KMS-11 (cell line): ENCODE measurements around the gene ELOVL4.
A peak's percentile ranks its signal among the peaks of the same experiment; 100 is the strongest.

ENCODE experiments used
- H2AFZ ChIP-seq: fragments of 200-600 bp; sonication (generic); 2 replicates; pipeline ENCODE4 v1.6.1; 2016; ENCODE audit warnings: antibody characterized with exemption, mixed run types, low read depth
- H3K27ac ChIP-seq: fragments of 200-600 bp; sonication (generic); 2 replicates; pipeline ENCODE4 v1.6.1; 2016; ENCODE audit warnings: mild to moderate bottlenecking, mixed run types
- H3K27me3 ChIP-seq: fragments of 200-600 bp; sonication (generic); 2 replicates; pipeline ENCODE4 v1.6.1; 2017; ENCODE audit warnings: mild to moderate bottlenecking, low read depth, mixed run types, moderate library complexity; ENCODE audit not compliant: insufficient read depth
- H3K36me3 ChIP-seq: fragments of 200-600 bp; sonication (generic); 2 replicates; pipeline ENCODE4 v1.6.1; 2017; ENCODE audit warnings: mild to moderate bottlenecking, mixed run types; ENCODE audit not compliant: insufficient read depth
- H3K4me1 ChIP-seq: fragments of 200-600 bp; sonication (generic); 2 replicates; pipeline ENCODE4 v1.6.1; 2016; ENCODE audit warnings: mild to moderate bottlenecking, low read depth, mixed run types; ENCODE audit not compliant: poor library complexity, severe bottlenecking
- H3K4me2 ChIP-seq: fragments of 200-600 bp; sonication (generic); 2 replicates; pipeline ENCODE4 v1.7.0; 2016; ENCODE audit warnings: mild to moderate bottlenecking, mixed run types
- H3K4me3 ChIP-seq: fragments of 200-600 bp; sonication (generic); IDR thresholded peaks from 2 replicates; pipeline ENCODE4 v1.6.1; 2017; ENCODE audit warnings: low read depth, low read length, mixed read lengths; ENCODE audit not compliant: insufficient read depth
- H3K79me2 ChIP-seq: fragments of 200-600 bp; sonication (generic); 2 replicates; pipeline ENCODE4 v1.6.1; 2016; ENCODE audit warnings: low read depth, mixed run types; ENCODE audit not compliant: insufficient read depth
- H3K9ac ChIP-seq: fragments of 200-600 bp; sonication (generic); 2 replicates; pipeline ENCODE4 v1.6.1; 2016; ENCODE audit warnings: mild to moderate bottlenecking, mixed run types
- H4K20me1 ChIP-seq: fragments of 200-600 bp; sonication (generic); 2 replicates; pipeline ENCODE4 v1.6.1; 2016; ENCODE audit warnings: mild to moderate bottlenecking, mixed run types; ENCODE audit not compliant: insufficient read depth
- TF ChIP-seq, protein P1 (sequence below): fragments of 200-600 bp; sonication (generic); conservative IDR thresholded peaks from 2 replicates; pipeline ENCODE4 v1.6.1; 2017; ENCODE audit warnings: low read depth, mild to moderate bottlenecking, antibody characterized with exemption, low read length, moderate library complexity, mixed read lengths

The ELOVL4 gene

DNA sequence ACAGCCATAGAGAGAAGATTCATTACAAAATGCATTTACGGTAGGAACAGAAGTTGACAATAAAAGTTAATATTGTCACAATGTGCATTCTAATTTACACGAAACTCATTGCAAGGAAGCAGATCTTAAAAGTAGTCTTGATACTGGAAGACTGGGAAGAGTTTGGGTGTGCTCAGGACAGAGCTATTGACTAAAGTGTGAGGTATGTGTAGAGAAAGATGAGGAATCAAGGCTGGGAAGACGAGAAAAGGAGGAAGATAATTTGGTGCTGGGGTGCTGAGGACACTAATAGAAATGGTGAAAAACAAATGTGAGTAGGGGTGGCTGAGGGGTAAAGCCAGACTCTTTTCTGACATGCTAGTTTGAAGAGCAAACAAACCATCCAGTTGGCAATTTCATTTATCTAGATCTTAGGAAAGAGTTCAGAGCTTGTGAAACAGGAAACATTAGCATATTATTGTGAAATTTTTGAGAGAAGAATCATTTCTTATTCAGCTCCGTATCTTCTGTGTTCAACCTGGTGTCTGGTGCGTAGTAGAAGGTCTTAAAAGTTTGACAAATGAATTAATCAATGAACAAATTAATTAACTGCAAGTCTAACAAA lies 72.7 kb downstream of the ELOVL4 start:
- no peaks in the 10 kb centered on the region for H3K27me3 ChIP-seq
- no peaks in the 10 kb centered on the region for H3K79me2 ChIP-seq
- H4K20me1 ChIP-seq: no peaks in the 10 kb centered on the region
- H3K4me2 ChIP-seq: no peak overlapping the region
- no peak overlapping the region for H2AFZ ChIP-seq
- no peak overlapping the region for H3K4me3 ChIP-seq
- H3K36me3 ChIP-seq: no peaks in the 10 kb centered on the region
- TF ChIP-seq, protein P1, sequence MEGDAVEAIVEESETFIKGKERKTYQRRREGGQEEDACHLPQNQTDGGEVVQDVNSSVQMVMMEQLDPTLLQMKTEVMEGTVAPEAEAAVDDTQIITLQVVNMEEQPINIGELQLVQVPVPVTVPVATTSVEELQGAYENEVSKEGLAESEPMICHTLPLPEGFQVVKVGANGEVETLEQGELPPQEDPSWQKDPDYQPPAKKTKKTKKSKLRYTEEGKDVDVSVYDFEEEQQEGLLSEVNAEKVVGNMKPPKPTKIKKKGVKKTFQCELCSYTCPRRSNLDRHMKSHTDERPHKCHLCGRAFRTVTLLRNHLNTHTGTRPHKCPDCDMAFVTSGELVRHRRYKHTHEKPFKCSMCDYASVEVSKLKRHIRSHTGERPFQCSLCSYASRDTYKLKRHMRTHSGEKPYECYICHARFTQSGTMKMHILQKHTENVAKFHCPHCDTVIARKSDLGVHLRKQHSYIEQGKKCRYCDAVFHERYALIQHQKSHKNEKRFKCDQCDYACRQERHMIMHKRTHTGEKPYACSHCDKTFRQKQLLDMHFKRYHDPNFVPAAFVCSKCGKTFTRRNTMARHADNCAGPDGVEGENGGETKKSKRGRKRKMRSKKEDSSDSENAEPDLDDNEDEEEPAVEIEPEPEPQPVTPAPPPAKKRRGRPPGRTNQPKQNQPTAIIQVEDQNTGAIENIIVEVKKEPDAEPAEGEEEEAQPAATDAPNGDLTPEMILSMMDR: no peak
- no peak overlapping the region for H3K27ac ChIP-seq
- peaks cover 5% of the 10 kb centered on the region for H3K4me1 ChIP-seq
- H3K9ac ChIP-seq: no peak overlapping the region

DNA sequence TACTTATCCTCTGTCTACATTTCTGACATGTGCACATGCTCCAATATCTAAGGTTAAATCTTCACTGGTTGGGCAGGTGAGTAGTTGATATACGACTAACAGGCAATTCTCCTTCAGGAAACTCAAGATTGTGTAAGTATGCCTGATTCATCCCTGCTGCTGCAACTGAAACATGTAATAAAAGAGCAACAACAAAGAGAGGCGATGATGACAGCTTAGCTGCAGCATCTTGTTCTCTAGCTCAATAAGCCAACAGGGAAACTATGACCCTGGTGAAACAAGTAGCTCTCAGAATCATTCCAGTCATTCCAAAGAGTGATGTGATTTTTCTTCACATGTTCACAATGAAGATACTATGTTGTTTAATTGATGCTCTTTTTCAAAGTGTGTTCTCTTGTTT lies 74.4 kb downstream of the ELOVL4 start:
- Histone ChIP-seq H3K4me1 (peaks cover 12% of the 10 kb centered on the region), H3K4me3 (no peak overlapping the region), H4K20me1 (no peaks in the 10 kb centered on the region), H3K9ac (no peak overlapping the region), H3K36me3 (no peaks in the 10 kb centered on the region), H3K4me2 (no peak overlapping the region), H3K27me3 (no peaks in the 10 kb centered on the region), H3K27ac (no peak overlapping the region), H2AFZ (no peak overlapping the region), H3K79me2 (no peaks in the 10 kb centered on the region)
- TF ChIP-seq, protein P1: no peak

DNA sequence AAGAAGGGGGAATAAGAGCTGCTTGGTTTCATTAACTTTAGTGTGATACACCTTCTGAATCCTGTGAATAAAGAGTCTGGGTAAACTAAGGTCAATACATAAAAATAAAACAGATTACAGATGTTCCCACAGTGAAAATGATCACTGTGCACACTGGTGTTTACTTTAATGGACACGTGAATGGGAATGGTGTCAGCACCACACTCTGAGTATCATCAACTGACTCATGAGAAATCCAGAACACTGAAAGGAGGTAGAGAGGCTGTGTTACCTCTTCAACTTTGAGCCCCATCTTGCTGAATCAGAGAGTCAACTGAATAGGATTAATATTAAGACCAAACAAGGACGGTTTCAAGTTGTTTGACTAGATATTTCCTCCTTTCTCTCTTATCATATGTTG lies 75.0 kb downstream of the ELOVL4 start:
- Histone ChIP-seq H3K27me3 (no peaks in the 10 kb centered on the region), H3K4me2 (no peak overlapping the region), H3K79me2 (no peaks in the 10 kb centered on the region), H2AFZ (no peak overlapping the region), H3K4me3 (no peak overlapping the region), H4K20me1 (no peaks in the 10 kb centered on the region), H3K27ac (no peak overlapping the region), H3K9ac (no peak overlapping the region), H3K36me3 (no peaks in the 10 kb centered on the region), H3K4me1 (peaks cover 12% of the 10 kb centered on the region)
- TF ChIP-seq, protein P1: no peak

DNA sequence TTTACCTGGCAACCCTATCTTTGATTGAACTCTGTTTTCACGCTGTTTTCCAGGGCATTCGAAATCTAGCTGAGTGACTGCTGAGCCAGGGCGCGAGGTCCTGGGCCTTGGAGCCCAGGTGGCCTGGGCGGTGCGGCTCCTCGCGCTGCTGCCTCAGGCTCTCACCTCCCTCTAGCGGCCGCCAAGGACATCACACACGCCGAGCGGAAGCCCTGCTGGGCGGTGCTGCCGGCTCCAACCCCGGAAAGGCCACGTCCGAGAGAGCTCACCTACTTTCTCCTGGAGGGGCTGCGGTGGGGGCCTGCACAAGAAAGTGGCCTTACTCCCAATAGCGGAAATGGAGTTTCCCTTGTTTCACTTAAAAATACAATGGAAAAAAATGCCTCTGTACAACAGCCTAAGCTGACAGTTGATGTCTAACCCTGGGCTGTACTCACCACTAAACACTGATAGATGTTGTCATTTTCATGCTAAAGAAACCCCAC lies 77.7 kb downstream of the ELOVL4 start:
- no peak overlapping the region for H3K4me3 ChIP-seq
- peaks cover 12% of the 10 kb centered on the region for H3K4me1 ChIP-seq
- H3K27ac ChIP-seq: no peak overlapping the region
- TF ChIP-seq, protein P1: peak; percentile 65
- no peaks in the 10 kb centered on the region for H3K79me2 ChIP-seq
- H4K20me1 ChIP-seq: no peaks in the 10 kb centered on the region
- no peak overlapping the region for H3K9ac ChIP-seq
- peak overlapping the region; percentile 68 for H3K4me2 ChIP-seq
- no peaks in the 10 kb centered on the region for H3K27me3 ChIP-seq
- peak overlapping the region; percentile 93 for H2AFZ ChIP-seq
- no peaks in the 10 kb centered on the region for H3K36me3 ChIP-seq
